Fibroblast of the aortic adventitia (primary cell): ENCODE measurements around the gene MYO9B. TPM values are rescaled to one million over a fixed set of nuclear protein-coding genes. Genes with fewer than 3 reads are reported as not detected.
"Not testable (repeated sequence)": the region's sequence is repeated elsewhere in the genome, so short reads cannot be mapped to it uniquely, and the experiment has no call there.

Experiments
- DNase-seq: peaks from one replicate; pipeline ENCODE4 v3.0.0-alpha.2; 2010; ENCODE audit warnings: low read depth
- H3K4me3 ChIP-seq: 2 replicates; pipeline ENCODE4 v1.5.1; 2011; ENCODE audit warnings: low read depth, mild to moderate bottlenecking, control low read depth, low read length, moderate library complexity
- total RNA-seq: library from RNA; depleted of rRNA; stranded (reverse); fragments of >200 nt; gene quantifications from 2 replicates; pipeline ENCODE4 v1.2.3, GENCODE V29; 2012; ENCODE audit warnings: low replicate concordance
- TF ChIP-seq, protein P1 (sequence below): IDR thresholded peaks from 2 replicates; pipeline ENCODE4 v1.5.1; 2011; ENCODE audit warnings: mild to moderate bottlenecking, low read length, control low read depth, inconsistent platforms; ENCODE audit not compliant: insufficient read depth

The MYO9B gene
- total RNA-seq, 1 donor, result 103 TPM

- H3K4me3 ChIP-seq, result no peak overlapping the region
- no peak for DNase-seq
- TF ChIP-seq, protein P1, sequence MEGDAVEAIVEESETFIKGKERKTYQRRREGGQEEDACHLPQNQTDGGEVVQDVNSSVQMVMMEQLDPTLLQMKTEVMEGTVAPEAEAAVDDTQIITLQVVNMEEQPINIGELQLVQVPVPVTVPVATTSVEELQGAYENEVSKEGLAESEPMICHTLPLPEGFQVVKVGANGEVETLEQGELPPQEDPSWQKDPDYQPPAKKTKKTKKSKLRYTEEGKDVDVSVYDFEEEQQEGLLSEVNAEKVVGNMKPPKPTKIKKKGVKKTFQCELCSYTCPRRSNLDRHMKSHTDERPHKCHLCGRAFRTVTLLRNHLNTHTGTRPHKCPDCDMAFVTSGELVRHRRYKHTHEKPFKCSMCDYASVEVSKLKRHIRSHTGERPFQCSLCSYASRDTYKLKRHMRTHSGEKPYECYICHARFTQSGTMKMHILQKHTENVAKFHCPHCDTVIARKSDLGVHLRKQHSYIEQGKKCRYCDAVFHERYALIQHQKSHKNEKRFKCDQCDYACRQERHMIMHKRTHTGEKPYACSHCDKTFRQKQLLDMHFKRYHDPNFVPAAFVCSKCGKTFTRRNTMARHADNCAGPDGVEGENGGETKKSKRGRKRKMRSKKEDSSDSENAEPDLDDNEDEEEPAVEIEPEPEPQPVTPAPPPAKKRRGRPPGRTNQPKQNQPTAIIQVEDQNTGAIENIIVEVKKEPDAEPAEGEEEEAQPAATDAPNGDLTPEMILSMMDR, result no peak
Measured at GRCh38 chr19:17180997-17181702, 105.6 kb downstream of the MYO9B start.

GRCh38 chr19:17183271-17183761, 107.7 kb downstream of the MYO9B start:
- TF ChIP-seq, protein P1, result no peak
- no peak overlapping the region for H3K4me3 ChIP-seq
- DNase-seq, result no peak

DNA sequence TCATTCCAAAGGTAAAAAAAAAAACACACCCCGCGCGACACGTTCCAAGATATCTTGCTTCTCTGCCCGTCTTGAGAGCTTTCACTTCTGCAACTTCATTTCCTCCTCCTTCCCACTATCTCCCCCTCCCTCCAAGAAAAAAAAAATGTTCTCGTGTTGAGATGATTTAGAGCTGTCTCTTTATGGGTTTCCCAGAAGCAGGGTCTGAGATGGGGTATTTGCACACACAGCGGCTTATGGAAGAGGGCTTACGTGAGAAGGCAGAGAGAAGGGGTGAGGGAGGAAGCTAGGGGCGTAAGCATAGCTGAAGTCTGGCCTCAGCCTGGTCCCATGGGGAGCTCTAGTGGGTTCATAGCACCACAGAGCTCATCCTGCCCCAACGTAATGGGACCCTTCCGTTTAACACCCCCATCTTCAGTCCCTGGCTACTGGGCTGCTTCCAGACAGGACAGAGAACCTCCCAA, 108.3 kb downstream of the MYO9B start:
- no peak for DNase-seq
- no peak overlapping the region for H3K4me3 ChIP-seq
- TF ChIP-seq, protein P1, result no peak

DNA sequence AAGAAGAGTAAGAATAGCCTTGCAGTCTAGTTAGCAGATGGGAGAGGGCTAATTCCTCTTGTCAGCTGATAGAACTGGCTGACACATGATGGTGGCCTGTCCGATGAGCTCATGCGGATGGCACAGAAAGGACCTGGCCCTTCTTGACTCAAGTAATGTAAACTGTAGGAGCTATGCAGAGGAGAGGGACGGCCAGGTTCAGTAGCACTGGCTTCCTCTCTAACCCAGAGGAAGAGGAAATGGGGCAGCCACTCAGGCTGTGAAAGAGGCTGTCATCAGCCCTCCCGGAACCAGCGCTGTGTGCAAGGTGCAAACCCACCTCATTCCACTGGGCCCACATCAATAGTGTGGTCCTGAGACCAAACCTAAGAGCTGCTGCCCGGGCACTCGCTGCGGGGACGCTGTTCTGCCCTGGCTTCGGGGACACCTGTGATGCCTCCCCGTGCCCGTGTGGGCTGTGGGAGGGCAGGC, 108.8 kb downstream of the MYO9B start:
- no peak overlapping the region for H3K4me3 ChIP-seq
- no peak for DNase-seq
- TF ChIP-seq, protein P1, result no peak

GRCh38 chr19:17185590-17185989, 110.0 kb downstream of the MYO9B start:
- DNase-seq, result no peak
- no peak overlapping the region for H3K4me3 ChIP-seq
- TF ChIP-seq, protein P1, result no peak

DNA sequence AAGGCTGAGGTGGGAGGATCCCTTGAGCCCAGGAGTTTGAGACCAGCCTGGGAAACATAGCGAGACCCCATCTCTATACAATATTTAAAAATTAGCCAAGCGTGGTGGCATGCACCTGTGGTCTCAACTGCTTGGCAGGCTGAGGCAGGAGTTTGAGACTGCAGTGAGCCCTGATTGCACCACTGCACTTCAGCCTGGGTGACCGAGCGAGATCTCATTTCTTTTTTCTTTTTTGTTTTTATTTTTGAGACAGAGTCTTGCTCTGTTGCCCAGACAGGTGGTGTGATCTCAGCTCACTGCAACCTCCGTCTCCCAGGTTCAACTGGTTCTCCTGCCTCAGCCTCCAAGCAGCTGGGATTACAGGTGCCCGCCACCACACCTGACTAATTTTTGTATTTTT, 116.2 kb downstream of the MYO9B start:
- H3K4me3 ChIP-seq, DNase-seq: not testable (repeated sequence)

GRCh38 chr19:17192751-17193150, 117.2 kb downstream of the MYO9B start:
- no peak overlapping the region for H3K4me3 ChIP-seq
- TF ChIP-seq, protein P1, result no peak
- no peak for DNase-seq
